Loucy (cell line): ENCODE data around the gene MAST4.

Experiments used
- H2AFZ ChIP-seq: fragments of 200-600 bp; sonication (generic); 2 replicates; pipeline ENCODE4 v1.6.0; 2016; ENCODE audit warnings: antibody characterized with exemption, mild to moderate bottlenecking, low read length, moderate library complexity
- H3F3A ChIP-seq: fragments of 200-600 bp; 2 replicates; pipeline ENCODE4 v1.6.0; 2016; ENCODE audit warnings: antibody characterized with exemption, low read depth, mild to moderate bottlenecking
- H3K27me3 ChIP-seq: fragments of 200-600 bp; sonication (generic); 2 replicates; pipeline ENCODE4 v1.6.1; 2014; ENCODE audit warnings: low read length, mild to moderate bottlenecking; ENCODE audit not compliant: insufficient read depth, poor library complexity, severe bottlenecking
- H3K36me3 ChIP-seq: fragments of 200-600 bp; sonication (generic); 2 replicates; pipeline ENCODE4 v1.6.1; 2016; ENCODE audit warnings: low read length; ENCODE audit not compliant: insufficient read depth
- H3K4me1 ChIP-seq: fragments of 200-600 bp; sonication (generic); 2 replicates; pipeline ENCODE4 v1.5.1; 2014; ENCODE audit warnings: low read length, mild to moderate bottlenecking; ENCODE audit not compliant: insufficient read depth, poor library complexity, severe bottlenecking
- H3K4me2 ChIP-seq: fragments of 200-600 bp; sonication (generic); 2 replicates; pipeline ENCODE4 v1.6.0; 2014; ENCODE audit warnings: antibody characterized with exemption, low read length, low read depth, mild to moderate bottlenecking; ENCODE audit not compliant: poor library complexity, severe bottlenecking
- H3K4me3 ChIP-seq: fragments of 200-600 bp; sonication (generic); 2 replicates; pipeline ENCODE4 v1.5.1; 2014; ENCODE audit warnings: low read length, mild to moderate bottlenecking, mixed read lengths; ENCODE audit not compliant: poor library complexity, severe bottlenecking
- H3K79me2 ChIP-seq: fragments of 200-600 bp; sonication (generic); 2 replicates; pipeline ENCODE4 v1.6.1; 2014; ENCODE audit warnings: low read length; ENCODE audit not compliant: insufficient read depth
- H3K9ac ChIP-seq: fragments of 200-600 bp; sonication (generic); 2 replicates; pipeline ENCODE4 v1.6.0; 2014; ENCODE audit warnings: mild to moderate bottlenecking, low read depth, low read length, moderate library complexity; ENCODE audit not compliant: poor library complexity, severe bottlenecking
- H3K9me2 ChIP-seq: fragments of 200-600 bp; sonication (generic); replicated peaks from 2 replicates; pipeline ENCODE4 v1.6.1; 2016; ENCODE audit warnings: low read depth, low read length, mixed read lengths
- H3K9me3 ChIP-seq: fragments of 200-600 bp; sonication (generic); 2 replicates; pipeline ENCODE4 v1.6.1; 2014; ENCODE audit warnings: mild to moderate bottlenecking, antibody characterized with exemption, low read length, low read depth; ENCODE audit not compliant: insufficient read depth
- H4K20me1 ChIP-seq: fragments of 200-600 bp; sonication (generic); 2 replicates; pipeline ENCODE4 v1.6.0; 2014; ENCODE audit warnings: antibody characterized with exemption, low read length, mild to moderate bottlenecking; ENCODE audit not compliant: insufficient read depth, poor library complexity, severe bottlenecking
- CTCF ChIP-seq: fragments of 200-600 bp; sonication (generic); conservative IDR thresholded peaks from 2 replicates; pipeline ENCODE4 v1.5.1; 2014; ENCODE audit warnings: mild to moderate bottlenecking, antibody characterized with exemption, low read length
- EZH2phosphoT487 ChIP-seq: fragments of 200-600 bp; IDR thresholded peaks from 2 replicates; pipeline ENCODE4 v1.6.1; 2018; ENCODE audit warnings: antibody characterized with exemption, mild to moderate bottlenecking, moderate library complexity, borderline replicate concordance

MAST4 gene

DNA sequence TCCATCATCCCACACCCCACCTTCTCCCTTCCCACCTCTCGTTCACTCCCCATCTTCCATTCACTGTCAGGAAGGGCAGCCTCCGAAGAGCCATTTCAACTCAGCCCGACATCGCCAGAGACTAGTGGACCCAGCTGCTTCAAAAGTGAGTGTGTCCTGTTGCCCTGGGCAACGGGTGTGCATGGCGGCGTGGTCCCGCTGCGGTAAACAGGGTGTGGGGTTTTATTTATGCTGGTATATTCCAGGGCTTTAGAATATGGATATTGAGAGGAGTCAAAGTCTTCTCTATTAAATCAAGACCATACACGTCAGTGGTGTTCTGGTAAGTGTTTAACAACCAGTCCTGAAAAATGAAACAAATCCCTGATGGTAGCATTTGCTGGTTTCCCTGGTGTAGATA lies 274.5 kb downstream of the MAST4 start:
- Histone ChIP-seq H3K27me3 (no peaks in the 10 kb centered on the region), H3K9me3 (no peaks in the 10 kb centered on the region), H3F3A (no peaks in the 10 kb centered on the region), H3K4me3 (no peak overlapping the region), H3K36me3 (no peaks in the 10 kb centered on the region), H3K79me2 (no peaks in the 10 kb centered on the region), H4K20me1 (no peaks in the 10 kb centered on the region), H3K4me2 (no peak overlapping the region), H3K9me2 (no peaks in the 10 kb centered on the region), H2AFZ (no peak overlapping the region), H3K4me1 (no peaks in the 10 kb centered on the region), H3K9ac (no peak overlapping the region)
- TF ChIP-seq EZH2phosphoT487, result no peak
- no peak for TF ChIP-seq CTCF

- Histone ChIP-seq H3K79me2 (no peaks in the 10 kb centered on the region), H3K9ac (no peak overlapping the region), H3K4me1 (no peaks in the 10 kb centered on the region), H2AFZ (no peak overlapping the region), H3F3A (no peaks in the 10 kb centered on the region), H3K4me2 (no peak overlapping the region), H3K27me3 (no peaks in the 10 kb centered on the region), H3K4me3 (no peak overlapping the region), H3K9me3 (no peaks in the 10 kb centered on the region), H3K36me3 (no peaks in the 10 kb centered on the region), H3K9me2 (no peaks in the 10 kb centered on the region), H4K20me1 (no peaks in the 10 kb centered on the region)
- no peak for TF ChIP-seq CTCF
- no peak for TF ChIP-seq EZH2phosphoT487
Measured at GRCh38 chr5:66871651-66872050, 275.5 kb downstream of the MAST4 start.

- no peak overlapping the region for H3K4me2 ChIP-seq
Measured at GRCh38 chr5:66872736-66873331, 276.6 kb downstream of the MAST4 start.

More at GRCh38 chr5:66872736-66873331, 276.6 kb downstream of the MAST4 start:
- H3K27me3 ChIP-seq, result no peaks in the 10 kb centered on the region
- no peak for TF ChIP-seq EZH2phosphoT487
- no peak for TF ChIP-seq CTCF
- H3K9me3 ChIP-seq, result no peaks in the 10 kb centered on the region
- H3K4me1 ChIP-seq, result no peaks in the 10 kb centered on the region
- no peaks in the 10 kb centered on the region for H4K20me1 ChIP-seq
- no peaks in the 10 kb centered on the region for H3K36me3 ChIP-seq
- no peak overlapping the region for H3K9ac ChIP-seq
- H3K9me2 ChIP-seq, result no peaks in the 10 kb centered on the region
- no peak overlapping the region for H3K4me3 ChIP-seq
- H2AFZ ChIP-seq, result no peak overlapping the region
- H3K79me2 ChIP-seq, result no peaks in the 10 kb centered on the region
- H3F3A ChIP-seq, result no peaks in the 10 kb centered on the region
